Breast epithelium (tissue), 3 donors: ENCODE data around the gene SARM1.

Experiments
- CTCF ChIP-seq, 3 donors: fragments of 450-650 bp; IDR thresholded peaks; one replicate each; pipeline ENCODE4 v1.5.1; 2016 to 2017; ENCODE audit warnings: antibody characterized with exemption in 3 of 3, mild to moderate bottlenecking in 3 of 3, moderate library complexity in 3 of 3
- POLR2A ChIP-seq: fragments of 450-650 bp; IDR thresholded peaks from one replicate; pipeline ENCODE4 v1.6.1; 2016; ENCODE audit warnings: antibody characterized with exemption, mild to moderate bottlenecking, moderate library complexity

- TF ChIP-seq CTCF (IDR thresholded peaks at IDR 0.05), result no peak
- TF ChIP-seq POLR2A, result no peak
These were observed 4.9 kb upstream of the SARM1 start for GRCh38 chr17:28366605-28367004.
